Activated CD8-positive, alpha-beta memory T cell treated with anti-CD3 and anti-CD28 coated beads, Interleukin-2, amount 50 U/mL, for 1 hour (primary cell): ENCODE results near the gene ULK4.

Experiments
- DNase-seq: peaks from one replicate; pipeline ENCODE4 v3.0.0-alpha.2; 2020; ENCODE audit errors: extremely low read depth

ULK4 gene

DNA sequence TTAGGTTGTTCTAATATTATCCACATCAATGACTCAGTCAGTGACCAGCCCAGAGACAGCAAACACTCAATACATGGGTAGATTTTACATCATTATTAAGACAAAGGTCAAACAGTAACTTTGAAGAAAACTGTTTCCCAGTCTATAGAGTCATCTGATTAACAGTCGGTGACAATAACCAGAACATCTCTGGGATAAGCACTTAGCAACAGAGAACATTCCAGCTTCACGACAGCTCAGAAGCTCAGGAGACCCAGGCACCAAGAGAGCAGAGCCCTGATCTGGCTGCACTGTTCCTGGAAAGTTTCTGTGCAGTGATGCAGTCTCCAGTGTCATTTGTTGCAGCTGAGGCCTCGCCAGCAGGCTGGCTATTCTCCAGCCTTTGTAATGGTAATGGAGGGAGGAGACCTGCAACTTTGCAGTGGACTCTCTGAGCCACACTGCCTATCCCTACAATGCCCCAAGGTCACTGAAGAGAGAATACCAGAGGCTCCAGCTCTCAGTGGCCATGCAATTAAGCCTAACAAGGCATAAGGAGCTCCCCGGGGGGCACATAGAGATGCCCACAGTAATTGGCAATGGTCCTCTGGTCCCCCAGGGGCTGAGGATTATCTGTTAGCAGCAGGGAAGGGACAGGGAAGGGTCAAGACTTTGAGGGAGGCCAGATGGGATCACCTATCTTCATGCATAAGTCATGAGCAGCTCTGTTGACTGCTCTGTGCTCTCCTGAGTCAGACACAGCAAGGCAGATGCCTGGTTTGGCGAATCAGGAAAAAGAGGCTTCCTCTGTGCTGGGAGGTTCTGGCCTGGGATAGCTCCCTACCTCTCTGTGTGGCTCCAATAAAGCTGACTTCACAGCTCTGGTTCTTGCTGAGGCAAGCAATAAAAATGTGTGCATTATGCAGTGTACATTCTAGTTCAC is 599.0 kb downstream of the ULK4 start:
- DNase-seq, result no peak

DNA sequence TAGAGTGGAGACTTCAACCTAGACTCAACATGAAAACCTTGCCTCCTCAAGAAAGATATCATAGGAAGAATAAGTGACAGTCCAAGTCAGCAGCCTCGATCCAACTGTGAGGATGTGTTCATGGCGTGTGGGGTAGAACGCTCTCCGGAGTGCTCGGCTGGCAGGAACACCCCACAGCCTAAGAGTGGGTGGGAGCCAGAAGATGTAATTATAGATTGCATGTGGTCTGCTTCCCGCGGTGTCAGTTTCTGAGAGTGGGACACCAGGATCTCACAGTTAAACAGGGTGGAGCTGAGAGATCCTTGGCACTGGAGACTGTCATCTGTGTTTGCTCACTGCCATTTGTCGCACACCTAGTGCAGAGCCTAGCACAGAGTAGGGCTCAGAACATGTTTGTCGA is 604.6 kb downstream of the ULK4 start:
- no peak for DNase-seq

DNA sequence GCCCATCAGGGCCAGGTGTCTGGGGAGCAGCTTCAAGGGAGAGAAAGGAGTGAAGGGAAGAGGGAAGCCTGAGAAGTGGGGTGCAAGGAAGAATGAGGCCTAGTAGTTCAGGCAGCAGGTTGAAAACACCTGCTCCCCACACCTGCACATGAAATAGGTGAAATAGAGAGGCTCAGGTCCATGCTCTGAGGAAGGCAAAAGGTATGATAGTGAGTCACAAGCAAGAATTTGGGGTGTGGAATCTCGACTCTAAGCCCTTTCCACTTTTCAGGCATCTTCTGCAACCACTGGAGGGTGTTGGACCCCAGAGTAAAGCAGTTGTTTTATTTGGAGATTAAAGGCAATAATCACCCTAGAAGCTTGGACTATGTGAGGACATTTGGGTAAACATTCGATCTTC is 605.1 kb downstream of the ULK4 start:
- no peak for DNase-seq

DNA sequence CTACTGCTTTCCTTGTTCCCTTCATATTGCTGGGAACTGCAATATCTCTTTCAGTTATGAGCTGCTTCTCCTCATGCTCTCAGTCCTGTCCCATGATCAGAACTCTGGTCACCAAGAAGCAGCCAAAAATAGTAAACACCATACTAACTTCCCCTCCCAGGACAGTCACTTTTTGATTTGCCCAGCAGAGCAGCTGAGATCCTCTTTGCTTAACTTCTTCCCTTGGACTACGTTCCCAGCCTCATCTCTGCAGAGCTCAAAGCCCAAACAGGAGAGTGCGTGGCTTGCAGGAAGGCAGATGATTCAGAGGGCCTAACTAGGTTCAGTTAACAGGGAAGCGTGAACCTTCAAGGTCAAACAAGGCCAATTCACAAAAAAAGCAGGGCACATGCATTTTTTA is 609.4 kb downstream of the ULK4 start:
- DNase-seq, result no peak

DNA sequence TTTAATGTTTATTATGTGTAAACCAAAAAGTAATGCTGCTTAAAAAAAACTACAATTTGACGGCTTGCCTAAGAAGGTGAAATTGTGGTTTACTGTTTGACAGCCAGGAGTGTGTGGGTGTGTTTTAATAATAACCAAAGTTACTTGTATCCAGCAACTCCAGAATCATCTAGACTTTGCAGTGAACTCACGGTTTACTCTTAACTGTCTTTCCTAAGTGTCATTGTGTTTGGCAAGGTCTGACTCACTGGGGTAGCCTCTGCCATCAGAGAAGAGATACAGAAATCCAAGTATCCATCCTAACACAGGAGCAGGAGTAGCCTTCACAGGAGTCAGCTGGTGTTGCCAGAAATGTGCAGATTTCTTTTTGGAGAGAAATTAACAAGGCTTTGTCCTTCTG is 611.5 kb downstream of the ULK4 start:
- no peak for DNase-seq

DNA sequence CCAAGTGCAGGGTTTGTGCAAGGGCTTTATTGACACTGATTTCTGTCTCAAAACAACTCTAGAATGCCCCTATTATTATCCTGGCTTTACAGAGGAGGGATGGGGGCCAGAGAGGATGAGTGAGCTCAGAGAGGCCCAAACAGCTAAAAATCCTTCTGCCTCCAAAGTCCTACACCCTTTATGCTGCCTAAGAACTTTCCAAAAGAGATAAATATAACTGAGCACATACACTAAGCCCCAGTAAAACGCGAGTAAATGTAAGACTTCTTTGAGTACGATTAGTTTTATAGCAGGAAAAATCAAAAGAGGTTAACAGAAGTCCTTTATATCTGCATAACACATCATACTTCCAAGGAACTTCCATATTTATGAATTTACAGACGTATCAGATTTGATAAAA is 613.5 kb downstream of the ULK4 start:
- DNase-seq, result no peak

DNA sequence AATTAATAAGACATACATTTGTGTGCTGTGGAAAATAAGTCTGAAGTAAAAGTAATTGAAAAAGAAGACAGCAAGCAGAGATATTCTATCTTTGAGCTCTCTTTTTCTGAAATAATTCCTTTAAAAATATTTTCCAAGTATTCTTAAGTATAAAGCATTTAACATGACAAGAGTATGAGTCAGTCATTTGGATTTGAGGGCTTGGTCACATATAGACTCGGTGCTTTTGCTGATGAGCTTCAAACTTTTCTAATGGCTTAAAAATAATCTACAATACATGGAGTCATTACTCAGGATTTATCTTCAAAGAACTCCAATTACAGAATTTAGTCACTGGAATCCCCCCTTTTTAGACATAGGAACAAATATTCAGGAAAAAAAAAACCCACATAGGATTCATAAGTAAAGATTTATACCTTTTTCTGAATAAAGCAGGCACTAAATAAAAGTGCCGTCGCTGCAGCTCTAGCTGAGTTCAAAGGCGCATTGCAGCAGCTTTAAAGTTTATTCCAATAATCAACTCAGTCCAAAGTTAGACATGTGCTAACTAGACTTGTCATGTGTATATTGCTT is 615.1 kb downstream of the ULK4 start:
- no peak for DNase-seq

DNA sequence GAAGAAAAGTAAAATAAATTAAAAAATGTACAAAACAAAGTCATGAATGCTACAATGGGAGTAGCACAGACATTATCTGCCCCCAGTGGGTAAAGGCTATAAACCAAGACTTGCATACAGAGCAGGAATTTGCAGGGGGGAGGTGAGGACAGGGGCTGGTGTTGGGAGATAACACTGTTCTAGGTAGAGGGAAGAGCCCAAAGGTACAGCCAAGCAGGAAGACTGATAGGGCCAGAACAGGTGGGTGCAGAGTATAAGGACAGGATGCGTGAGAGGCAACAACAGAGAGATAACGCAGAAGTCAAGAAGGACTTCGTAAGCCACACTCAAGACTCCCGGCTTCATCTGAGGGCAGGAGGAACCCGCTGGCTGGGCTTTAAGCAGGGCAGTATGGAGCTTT is 616.1 kb downstream of the ULK4 start:
- no peak for DNase-seq

DNA sequence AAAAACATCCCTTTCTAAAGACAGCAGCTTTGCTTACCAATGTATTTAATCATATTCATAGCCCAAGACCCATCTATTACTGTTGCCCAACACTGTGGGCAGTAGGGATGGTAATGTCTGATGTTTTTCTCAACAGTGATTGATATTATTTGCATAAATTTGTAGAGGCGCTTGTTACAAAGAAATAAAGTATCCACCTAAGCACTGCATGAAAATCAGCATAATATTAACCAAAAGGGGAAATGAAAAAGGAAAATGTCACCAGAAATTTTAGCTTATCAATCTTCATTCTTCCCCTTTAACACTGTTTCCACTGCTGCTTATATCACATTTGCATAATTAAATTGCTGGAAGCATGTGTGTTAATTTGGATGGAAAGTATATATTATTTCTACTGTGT is 622.1 kb downstream of the ULK4 start:
- DNase-seq, result no peak

DNA sequence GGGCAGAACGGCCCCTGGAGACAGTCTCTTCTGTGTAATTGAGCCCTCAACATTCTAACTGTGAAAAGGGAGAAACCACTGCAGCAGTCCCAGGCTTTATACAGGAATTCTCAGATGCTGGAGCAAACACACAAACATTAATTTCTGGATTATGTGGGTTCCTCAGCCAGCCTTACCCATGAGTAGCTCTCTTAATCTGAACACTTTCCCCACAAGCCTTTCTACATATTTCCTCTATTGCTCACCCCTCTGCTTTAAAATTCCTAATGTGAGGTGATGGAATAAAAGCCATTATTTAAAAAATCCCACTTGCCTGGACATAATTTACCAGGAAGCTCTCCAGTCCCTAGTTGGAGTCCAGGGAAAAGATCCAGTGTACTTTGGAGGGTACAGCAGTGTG is 623.6 kb downstream of the ULK4 start:
- no peak for DNase-seq

DNA sequence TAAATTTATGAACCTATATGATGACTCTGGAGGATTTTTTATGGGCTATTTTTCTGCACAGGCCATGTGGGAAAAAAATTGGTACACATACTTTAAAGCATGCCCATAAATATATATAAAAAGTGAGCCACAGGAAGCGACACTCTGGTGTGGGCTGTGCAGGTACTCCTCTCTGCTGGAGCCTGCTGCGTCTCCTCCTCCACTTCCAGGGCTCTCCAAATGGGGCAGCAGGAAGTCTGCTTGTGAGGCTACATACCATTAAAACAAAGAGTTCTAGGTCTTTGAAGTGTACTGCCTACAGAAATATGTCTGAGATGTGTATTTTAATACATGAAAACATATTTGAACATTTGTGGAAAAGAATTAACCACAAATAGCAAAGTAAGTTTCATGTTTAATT is 627.5 kb downstream of the ULK4 start:
- DNase-seq, result no peak

DNA sequence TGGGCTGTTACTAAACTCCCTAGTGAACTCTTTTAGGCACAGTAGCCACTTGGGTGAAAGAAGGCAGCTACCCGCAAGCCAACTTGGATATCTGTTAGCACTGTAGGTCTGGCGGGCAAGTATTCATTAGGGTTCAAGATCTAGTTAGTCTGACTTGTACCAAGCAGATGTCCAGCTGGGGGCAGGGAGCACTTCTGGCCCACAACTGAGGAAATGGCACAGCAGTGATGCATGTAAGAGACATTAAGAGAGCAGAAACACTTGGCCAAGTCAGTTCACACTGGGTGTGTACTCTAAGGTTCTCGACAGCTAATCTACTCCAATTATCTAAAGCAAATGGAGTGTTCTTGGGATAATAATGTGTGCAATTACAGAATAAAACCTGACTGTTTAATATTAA is 630.9 kb downstream of the ULK4 start:
- DNase-seq, result no peak

DNA sequence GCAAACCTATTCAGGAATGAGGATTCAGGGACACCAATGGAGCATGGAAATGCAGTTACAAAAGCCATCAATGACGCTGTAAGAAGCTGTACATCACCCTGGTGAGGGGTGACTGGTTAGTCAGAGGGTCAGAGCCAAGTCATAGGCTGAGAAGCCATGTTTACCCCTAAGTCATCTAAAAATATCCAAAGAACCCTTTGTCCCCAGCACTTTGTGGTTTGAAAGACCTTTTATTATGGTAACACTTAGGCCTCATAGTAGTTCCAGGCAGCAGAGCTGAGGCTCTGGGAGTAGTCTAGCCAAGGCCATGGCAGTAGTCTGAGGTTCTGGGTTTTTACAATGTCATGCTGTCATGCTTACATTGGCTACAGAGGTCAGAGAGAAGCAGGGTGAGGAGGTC is 631.4 kb downstream of the ULK4 start:
- no peak for DNase-seq

DNA sequence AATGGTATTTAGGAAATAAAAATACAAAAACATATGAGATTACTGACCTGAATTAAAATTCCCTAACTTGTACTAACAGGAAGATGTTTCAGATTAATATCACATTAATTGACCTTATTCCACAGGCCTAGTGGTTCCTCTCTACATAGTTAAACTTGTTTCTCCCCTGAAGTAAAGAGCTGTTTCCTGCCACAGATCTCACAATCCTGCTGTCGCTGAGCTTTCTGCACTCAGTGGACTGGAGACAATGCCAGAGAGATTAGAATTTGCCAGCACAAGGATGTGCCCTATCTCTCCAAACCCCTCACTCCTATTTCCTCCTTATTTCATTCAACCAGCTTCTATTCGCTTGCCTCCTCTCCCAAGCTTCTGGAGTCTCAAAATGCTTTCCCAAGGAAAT is 632.0 kb downstream of the ULK4 start:
- no peak for DNase-seq

DNA sequence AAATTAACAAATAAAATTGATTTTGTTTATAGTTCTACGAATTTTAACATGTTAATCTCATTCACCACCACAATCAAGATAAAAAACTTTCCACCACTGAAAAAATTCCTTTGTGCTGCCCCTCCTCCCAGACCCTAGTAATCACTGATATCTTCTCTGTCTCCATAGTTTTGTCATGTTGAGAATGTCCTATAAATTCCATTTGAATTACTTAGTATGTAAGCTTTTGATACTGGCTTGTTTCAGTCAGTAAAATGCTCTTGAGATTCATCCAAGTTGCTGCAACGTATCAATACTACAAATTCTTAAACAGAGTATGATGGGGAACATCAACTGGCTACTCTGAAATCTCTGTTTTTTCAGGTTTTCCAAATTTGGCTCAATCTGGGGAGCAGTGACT is 633.0 kb downstream of the ULK4 start:
- DNase-seq, result no peak

DNA sequence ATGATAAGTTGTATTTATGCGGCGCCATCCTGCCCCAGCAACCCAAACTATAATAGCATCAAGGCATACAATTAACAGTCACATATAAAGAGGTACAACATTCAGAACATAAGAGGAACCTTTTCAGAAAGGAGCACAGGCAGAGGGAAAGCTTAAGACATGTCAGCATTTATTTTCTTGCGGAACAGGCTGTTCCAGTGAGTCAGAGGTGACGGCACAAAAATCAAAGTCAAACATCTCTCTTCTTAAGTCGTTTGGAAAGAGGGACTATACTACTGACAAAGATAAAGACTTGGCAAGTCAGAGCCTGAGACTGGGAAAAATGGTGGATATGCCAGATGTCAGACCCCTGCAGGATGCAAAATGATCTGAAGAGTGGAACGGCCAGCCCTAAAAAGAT is 634.2 kb downstream of the ULK4 start:
- DNase-seq, result no peak

DNA sequence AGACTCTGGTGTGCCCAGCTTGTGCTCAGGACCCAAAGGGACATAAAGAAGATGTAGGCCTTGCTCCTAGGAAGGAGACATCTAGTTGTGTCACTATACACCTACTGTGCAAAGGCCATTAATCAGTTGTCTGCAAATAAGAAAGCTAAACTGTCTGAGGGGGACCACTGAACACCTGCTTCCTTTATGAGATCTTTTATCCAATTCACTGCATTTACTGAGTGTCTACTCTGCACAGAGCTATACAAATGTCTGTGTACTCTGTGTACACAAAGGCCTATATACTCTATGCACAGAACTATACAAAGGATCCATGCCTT is 637.8 kb downstream of the ULK4 start:
- no peak for DNase-seq

DNA sequence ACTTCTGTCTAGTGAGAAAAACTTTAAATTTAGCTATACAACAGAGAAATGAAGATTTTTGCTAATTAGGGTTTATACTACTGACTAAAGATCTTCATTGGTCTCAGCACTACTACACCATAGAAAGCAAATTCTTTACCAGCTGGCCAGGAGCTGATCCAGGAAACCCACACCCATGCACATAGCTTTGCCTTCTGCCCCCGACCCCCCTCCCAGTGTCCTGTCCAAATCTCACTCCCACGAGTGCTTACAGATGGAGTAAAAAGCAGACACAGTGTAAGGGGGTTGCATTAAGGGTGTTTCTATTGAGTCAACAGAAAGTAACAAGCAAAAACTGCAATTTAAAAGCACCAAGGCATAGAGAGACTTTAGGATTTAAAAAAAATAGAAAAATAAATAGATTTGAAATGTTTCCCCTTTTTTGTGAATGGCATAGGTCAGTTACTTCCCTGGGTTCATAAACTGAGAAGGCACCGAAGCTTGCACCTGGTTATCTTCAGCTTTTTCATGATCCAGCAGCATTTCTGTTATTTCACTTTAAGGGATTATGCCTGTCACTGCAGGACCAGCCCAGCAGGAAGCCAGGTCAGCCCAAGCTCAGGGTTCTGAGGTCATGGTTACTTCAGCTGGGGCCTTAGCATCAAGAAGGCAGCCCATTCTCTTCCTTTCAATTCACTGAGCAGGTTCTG is 638.3 kb downstream of the ULK4 start:
- no peak for DNase-seq

DNA sequence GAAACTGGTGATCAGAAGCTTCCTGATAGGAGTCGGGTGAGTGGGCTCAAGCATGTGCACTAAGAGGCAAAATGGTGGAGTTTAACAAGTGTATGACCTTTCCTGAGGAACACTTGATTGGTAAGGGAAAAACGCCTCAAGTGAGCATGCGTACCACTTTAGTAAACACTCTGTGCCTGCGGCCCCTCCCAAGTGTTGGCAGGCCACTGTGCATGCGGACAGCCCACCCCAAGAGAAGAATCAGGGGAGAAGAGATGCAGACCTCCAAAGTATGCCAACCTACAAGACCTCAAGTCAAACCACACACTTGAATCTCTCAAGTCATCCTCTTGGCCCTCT is 640.3 kb downstream of the ULK4 start:
- no peak for DNase-seq

DNA sequence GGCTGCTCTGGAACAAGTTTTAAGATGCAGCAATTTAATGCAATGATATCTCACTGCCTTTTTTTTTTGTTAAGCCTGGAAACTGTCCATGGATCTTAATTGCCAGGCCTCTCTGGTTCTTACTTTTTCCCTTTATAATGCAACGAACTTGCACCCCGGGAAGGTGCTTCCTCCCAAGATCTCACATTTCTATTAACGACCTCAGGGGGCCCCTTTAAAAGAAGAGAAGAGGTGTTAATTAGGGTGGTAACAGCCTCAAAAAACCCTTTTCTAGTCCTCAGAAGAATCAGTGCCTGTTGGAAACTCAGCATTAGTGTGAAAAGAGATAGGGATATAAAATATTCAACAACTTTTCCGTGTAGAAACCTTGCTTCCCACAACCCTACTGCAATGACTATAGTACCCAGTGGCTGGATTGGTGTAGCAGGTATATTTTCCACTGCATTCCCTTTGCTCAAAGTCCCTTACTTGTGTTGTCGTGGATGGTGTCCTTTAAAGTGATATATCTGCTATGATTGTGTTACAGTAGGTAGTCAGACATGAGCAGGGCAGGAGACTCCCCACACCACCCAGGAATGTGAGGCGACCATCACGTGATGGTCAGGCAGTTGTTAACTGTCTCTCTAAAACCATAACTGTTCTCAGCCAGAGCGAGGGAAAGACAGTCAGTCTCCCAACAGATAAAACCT is 640.8 kb downstream of the ULK4 start:
- no peak for DNase-seq

DNA sequence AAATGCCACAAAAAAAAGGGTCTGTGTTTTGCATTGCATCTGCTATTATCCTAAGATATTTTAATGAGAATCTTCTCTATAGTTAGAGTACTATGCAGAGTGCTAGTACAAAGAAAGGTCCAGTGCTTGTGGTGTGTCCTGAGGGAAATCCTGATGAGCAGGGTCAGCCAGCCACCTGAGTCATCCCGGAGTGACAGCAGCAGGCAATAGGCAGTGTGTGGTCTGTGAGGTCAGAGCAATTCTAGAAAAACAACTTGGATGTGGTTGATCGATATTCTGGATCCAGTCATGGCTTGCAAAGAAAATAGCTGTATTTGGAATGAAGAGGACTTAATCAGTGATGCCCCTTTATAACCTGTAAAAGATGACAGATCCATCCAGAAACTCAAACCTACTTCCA is 643.4 kb downstream of the ULK4 start:
- DNase-seq, result no peak

DNA sequence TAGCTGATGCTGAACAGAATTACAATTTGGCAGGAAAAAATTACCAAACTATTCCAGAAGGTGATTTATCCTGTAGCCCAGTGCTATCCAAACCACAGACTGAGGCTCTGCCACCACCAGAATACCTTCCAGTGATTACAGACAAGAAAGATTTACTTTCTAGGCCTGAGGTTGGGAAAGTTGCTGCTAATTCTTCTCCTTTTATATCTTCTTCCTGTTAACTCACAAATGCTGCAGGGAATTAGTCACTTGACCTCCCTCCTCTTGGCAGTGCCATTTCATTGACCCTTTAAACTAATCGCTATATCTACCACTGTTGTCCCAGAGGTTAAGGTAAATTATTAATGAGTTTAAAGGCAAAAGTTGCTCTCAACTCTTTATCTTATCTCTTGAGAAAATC is 644.2 kb downstream of the ULK4 start:
- DNase-seq, result no peak

DNA sequence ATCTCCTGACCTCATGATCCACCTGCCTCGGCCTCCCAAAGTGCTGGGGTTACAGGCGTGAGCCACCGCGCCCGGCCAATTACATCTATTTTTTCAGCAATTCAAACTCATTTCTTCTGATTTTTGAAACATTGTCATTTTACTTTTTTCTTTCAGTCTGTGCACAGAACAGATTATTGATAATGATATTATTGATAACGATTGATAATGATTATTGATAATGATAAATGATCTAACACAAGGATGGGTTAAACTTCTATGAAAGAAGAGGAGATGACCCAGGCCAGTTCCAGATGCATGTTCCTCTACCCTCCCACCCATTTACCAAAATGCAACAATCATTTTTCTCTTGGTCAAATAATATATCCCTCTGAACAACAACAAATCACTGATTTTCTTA is 644.6 kb downstream of the ULK4 start:
- no peak for DNase-seq
